ENCODE data around the gene SEC24C.
A peak's percentile ranks its signal among the peaks of the same experiment; 100 is the strongest.
"Not testable (repeated sequence)": the region's sequence is repeated elsewhere in the genome, so short reads cannot be mapped to it uniquely, and the experiment has no call there.

Gene SEC24C

DNA sequence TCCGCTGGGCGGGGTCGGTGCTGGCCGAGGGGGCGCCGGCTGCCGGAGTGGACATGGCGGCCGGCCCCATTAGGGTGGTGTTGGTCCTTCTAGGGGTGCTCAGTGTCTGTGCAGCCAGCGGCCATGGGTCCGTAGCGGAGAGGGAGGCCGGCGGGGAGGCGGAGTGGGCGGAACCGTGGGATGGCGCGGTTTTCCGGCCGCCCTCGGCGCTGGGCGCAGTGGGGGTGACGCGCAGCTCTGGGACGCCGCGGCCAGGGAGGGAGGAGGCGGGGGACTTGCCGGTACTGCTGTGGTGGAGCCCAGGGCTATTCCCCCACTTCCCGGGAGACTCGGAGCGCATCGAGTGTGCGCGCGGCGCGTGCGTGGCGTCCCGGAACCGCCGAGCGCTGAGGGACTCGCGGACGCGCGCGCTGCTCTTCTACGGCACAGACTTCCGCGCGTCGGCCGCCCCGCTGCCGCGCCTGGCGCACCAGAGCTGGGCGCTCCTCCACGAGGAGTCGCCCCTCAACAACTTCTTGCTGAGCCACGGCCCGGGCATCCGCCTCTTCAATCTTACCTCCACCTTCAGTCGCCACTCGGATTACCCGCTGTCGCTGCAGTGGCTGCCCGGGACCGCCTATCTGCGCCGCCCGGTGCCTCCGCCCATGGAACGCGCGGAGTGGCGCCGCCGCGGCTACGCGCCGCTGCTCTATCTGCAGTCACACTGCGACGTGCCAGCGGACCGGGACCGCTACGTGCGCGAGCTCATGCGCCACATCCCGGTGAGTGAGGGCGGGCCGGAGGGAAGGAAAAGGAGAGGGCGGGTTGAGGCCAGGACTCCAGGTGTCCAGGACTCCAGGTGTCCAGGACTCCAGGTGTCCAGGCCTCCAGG is 28.3 kb downstream of the SEC24C start:
- DNase-seq = peak; percentile 86

DNA sequence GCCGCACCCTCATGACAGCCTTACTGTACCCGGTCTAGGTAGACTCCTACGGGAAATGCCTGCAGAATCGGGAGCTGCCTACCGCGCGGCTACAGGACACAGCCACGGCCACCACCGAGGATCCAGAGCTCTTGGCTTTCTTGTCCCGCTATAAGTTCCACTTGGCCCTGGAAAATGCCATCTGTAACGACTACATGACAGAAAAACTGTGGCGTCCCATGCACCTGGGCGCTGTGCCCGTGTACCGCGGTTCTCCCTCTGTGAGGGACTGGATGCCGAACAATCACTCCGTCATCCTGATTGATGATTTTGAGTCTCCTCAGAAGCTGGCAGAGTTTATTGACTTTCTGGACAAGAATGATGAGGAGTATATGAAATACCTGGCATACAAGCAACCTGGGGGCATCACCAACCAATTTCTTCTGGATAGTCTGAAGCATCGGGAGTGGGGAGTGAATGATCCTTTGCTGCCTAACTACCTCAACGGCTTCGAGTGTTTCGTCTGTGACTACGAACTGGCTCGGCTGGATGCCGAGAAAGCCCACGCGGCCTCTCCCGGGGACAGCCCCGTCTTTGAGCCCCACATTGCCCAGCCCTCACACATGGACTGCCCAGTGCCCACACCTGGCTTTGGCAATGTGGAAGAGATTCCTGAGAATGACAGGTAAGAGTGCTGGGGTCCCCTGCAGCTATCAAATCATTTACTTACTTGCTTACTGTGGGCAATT is 29.1 kb downstream of the SEC24C start:
- peak; percentile 31 for DNase-seq

DNA sequence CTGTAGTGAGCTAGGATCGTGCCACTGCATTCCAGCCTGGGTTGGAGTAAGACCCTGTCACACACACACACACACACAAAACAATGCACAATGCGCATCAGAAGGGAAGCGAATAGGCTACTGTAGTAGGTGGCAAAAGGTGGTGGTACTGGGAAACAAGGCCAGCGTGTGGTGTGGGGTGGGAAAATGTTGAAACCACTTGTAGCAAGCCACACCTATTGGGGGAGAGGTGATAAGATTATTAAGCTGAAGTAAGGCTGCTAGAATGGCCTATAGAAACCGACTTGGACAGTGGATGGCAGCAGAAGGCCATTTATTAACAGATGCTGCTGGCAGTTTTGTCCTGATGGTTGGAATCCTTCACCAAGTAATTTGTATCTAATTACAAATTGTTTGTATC is 30.5 kb downstream of the SEC24C start:
- DNase-seq = no peak

DNA sequence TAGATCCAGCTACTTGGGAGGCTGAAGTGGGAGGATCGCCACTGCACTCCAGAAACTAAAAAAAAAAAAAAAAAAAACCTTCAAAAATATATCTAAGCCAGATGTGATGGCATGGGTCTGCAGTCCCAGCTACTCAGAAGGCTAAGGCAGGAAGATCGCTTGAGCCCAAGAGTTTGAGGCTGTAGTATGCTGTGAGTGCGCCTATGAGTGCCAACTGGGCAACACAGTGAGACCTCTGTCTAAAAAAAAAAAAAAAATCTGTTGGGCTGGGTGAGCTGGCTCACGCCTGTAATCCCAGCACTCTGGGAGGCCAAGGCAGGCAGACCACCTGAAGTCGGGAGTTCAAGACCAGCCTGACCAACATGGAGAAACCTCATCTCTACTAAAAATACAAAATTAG is 34.8 kb downstream of the SEC24C start:
- no peak for DNase-seq

DNA sequence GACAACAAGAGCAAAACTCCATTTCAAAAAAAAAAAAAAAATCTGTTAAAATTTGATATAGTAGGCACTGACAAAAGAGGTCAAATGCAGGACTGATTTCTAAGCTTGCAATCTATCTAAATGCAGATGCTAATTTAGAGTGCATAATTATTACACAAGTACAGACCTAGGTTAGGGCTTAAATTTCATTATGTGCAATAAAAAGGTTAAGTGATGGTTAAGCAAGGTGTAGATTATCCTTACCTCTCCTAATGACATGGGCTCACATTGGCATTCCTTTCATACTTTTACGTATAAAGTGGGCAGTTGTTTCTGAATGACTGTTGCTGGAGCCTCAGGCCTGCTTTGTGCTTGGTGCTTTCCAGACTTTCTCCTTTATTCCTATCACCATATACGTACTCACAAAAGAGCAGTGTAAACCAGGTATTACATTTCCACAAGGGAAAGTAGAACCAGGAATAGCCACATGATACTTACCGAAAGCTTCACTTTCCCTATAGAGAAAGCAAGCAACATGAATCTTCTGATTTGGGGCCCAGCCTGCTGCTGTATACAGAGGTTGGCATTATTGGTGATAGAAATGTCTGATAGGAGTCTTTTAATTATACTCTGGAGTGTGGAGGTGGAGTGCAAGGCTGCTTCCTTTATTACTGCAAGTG is 35.5 kb downstream of the SEC24C start:
- no peak for DNase-seq

DNA sequence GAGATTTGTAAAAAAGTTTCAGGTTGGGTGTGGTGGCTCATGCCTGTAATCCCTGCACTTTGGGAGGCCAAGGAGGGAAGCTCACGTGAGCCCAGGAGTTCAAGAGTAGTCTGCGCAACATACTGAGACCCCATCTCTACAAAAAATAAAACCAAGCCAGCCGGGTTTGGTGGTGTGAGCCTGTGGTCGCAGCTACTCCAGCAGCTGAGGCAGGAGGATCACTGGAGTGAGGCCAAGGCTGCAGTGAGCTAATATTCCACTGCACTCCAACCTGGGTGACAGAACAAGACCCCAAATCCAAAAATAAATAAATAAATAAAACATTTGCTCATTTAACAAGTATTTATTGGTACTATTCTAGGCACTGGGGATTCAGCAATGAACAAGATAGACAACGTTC is 36.1 kb downstream of the SEC24C start:
- no peak for DNase-seq

DNA sequence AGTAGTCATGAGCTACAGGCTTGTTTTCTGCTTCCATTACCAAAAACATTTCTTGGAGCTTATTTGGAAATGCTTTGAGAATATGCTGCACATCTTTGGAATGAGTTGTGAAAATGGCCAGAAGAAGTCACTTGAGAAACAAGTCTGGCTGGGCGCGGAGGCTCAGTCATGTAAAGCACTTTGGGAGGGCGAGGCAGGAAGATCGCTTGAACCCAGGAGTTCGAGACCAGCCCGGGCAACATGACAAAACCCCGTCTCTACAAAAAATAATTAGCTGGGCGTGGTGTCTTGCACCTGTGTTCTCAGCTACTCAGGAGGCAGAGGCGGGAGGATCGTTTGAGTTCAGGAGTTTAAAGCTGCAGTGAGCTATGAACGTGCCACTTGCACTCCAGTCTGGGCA is 36.8 kb downstream of the SEC24C start:
- DNase-seq = no peak

DNA sequence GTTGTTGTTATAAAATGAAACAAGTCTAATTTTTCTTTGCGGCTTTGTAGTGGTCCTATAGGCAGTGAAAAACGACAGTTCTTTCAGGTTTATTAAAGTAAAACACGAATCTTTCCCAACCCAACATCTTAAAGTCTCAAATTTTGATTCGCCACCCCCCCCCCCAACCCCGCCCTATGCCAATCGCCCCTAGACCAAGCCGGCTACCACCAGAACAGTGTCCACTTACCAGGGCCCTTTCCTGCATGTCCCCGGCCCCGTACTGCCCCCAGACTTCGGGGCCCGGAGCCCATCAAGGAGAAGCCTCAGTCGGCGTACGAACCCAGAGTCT is 37.3 kb downstream of the SEC24C start:
- no peak for DNase-seq

DNA sequence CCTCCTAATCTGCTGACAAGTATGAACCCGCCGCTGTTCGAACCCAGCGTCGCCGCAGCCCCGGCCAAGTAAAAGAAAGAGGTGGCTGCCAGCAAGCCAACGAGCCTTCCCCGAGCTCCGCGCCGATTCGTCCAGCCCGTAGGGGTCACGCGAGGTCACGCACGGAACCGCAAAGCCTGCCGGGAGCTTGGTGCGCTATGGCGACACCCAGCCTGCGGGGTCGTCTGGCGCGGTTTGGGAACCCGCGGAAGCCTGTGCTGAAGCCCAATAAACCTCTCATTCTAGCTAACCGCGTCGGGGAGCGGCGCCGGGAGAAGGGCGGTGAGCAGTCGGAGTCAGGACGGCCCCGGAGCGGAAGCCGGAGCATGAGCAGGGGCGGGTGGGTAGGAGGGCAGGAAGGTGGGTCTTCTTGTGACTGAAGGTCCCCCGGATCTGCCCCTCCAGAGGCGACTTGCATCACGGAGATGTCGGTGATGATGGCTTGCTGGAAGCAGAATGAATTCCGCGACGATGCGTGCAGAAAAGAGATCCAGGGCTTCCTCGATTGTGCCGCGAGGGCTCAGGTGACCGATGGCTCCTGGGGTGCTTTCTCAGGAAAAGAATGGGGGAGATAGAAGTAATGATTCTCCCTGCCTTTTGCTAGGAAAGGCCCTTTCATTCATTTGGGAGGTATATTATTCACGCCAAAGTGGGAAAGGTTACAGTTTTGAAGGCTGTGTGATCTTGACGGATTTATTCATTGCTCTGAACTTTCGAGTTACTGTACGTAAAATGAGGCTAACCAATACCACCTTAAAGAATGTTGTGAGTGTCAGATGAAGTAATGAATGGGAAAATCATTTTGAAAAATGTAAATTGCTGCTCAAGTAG is 37.9 kb downstream of the SEC24C start, which contains the start of gene CHCHD1:
Gene CHCHD1 (plus strand): TSS at position 170 of the 870 bp plus-strand sequence. CDS start 28 bp downstream, at position 198.
- peak; percentile 89 for DNase-seq

DNA sequence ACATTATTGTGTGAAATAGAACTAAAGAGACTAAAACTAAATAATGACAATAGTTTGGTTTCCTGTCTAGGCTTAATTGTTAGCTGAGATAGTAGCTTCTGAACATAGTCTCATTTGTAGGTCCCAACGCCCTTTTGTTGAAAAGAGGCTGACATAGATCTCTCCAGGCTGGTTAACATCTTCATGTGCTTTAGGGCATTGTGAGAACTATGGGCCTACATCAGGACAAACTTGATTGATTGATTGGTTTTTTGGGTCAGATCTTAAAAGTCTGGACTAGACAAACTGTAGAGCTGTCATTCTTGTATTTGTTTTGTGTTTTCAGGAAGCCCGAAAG is 38.5 kb downstream of the SEC24C start:
- no peak for DNase-seq

DNA sequence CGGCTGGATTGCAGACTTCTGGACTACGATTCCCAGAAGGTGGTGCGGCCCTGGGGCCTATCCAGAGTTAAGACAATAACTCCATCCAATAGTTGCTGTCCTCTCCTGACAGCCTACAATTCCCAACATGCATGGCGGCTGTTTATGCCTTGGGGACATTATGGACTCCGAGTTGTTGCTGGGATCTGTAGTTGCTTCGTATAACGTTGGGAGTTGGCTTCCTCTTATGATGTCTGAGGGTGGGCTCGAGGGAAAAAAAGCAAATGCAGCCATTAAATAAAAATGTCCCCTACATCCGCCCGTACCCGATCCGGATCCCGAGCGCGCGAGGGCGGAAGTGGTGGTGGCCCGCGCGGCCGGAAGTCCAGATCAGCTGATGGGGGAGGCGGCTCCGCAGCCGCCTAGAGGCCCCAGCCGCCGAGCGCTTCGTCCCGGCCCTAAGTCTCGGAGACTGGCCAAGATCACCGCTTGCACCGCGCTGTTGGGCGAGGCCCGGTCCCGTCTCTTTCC is 41.1 kb downstream of the SEC24C start, which contains the start of gene ZSWIM8:
Gene ZSWIM8 (plus strand): TSS at position 396 of the 510 bp plus-strand sequence. CDS start 273 bp downstream, outside the sequence.
- DNase-seq = peak; percentile 83

DNA sequence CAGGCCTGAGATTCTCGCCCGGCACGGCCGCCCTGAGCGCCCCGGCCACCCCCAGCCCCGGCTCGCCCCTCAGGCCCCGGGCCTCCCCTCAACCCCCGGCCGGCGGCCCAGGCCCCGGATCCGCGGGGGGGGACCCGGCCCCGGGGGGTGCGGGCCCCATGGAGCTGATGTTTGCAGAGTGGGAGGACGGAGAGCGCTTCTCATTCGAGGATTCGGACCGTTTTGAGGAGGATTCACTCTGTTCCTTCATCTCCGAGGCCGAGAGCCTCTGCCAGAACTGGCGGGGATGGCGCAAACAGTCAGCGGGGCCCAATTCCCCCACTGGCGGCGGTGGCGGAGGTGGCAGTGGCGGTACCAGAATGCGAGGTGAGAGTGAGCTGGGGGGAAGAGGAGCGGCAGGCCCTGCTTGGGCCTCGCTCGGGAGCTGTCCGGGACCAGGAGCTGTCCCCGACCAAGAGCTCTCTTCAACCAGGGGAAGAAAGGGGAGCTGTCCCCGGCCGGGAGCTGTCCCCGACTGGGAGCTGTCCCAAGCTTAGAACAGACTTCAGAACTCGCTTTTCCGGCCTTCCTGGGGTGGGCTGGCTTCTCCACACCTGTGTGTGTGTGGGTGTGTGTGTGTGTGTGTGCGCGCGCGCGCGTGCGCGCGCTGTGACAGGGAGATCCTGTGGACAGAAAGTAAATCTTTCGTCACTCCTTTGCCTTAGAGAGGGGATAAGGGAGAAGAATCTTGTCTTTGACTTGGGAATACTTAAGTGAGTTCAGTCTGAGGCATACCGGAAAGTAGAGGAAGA is 41.7 kb downstream of the SEC24C start:
- peak; percentile 49 for DNase-seq

DNA sequence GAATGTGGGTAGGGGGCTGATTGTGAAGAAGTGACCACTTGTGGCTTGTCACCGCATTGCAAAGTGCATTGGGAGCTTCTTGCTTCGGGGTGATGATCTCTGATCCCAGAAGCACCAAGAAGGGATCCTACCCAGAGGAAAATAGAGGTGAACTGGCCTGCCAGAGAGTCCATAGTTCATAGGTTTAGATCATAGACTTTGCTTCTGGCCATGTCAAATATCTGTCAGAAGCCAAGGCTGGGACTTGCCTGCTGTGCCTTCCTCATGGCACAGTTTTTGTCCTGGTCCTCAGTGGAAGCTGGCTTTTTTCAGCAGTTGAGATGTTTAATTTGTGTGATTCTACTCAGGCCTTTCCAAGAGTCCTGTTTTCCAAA is 42.3 kb downstream of the SEC24C start:
- DNase-seq = no peak

DNA sequence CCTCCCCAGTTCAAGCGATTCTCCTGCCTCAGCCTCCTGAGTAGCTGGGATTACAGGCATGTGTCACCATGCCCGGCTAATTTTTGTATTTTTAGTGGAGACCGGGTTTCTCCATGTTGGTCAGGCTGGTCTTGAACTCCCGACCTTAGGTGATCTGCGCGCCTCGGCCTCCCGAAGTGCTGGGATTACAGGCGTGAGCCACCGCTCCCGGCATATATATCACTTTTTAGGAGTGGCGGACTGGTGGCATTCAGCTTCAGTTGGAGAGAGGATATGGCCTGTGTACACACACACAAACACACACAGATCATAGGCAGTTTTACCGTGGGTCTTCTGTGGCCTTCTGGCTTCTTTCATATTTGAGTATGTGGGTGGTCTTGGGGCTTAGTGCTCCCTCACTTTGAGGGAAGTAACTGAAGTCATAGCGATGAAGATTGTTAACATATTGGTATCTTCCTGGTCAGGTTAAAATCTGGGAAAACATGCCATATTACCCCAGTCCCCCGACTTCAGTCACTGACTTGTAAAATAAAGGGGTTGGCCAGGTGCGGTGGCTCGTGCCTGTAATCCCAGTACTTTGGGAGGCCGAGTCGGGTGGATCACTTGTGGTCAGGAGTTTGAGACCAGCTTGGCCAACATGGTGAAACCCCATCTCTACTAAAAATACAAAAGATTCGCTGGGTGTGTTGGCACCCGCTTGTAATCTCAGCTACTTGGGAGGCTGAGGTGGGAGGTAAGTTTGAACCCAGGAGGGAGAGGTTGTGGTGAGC is 43.0 kb downstream of the SEC24C start:
- not testable (repeated sequence) for DNase-seq

DNA sequence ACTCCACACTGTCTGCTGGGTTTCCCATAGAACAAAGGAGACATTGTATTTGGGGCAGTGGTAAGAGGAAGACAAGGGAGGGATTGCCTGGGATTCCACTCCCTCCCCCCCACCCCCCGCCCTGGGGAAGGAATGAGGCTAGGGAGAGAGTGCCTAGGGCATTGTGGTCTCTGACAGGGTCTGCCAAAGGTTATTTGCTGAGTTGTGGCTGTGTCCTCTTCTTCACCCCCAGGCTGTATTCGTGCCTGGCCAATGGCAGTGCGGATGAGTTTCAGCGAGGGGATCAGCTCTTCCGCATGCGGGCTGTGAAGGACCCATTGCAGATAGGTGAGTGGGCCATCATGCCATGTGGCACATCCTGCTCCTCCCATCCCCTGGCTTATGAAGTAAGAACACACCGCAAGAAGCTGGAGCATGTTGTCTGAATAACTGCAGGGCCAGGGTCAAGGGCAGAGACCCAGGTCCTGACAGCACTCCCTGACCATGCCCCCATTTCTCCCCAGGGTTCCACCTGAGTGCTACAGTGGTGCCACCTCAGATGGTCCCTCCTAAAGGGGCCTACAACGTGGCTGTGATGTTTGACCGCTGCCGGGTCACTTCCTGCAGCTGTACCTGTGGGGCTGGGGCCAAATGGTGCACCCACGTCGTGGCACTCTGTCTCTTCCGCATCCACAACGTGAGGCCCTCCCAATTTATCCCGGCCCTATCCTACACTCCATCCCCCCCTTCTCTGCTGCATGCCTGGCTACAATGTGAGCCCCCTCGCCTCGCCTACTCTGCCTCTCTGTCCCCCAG is 44.9 kb downstream of the SEC24C start:
- no peak for DNase-seq

DNA sequence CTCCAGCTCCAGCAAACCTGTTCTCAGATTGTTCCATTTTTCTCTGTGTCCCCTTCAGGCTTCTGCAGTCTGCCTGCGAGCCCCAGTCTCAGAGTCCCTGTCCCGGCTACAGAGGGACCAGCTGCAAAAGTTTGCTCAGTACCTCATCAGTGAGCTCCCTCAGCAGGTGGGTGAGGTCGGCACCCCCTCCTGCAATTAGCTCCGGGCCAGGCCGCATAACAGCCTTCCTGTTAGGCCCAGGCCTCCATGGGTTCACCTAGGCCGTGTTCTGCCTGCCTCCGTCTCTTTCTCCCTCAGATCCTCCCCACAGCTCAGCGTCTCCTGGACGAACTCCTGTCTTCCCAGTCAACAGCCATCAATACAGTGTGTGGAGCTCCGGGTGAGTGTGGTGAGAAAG is 45.5 kb downstream of the SEC24C start:
- no peak for DNase-seq

DNA sequence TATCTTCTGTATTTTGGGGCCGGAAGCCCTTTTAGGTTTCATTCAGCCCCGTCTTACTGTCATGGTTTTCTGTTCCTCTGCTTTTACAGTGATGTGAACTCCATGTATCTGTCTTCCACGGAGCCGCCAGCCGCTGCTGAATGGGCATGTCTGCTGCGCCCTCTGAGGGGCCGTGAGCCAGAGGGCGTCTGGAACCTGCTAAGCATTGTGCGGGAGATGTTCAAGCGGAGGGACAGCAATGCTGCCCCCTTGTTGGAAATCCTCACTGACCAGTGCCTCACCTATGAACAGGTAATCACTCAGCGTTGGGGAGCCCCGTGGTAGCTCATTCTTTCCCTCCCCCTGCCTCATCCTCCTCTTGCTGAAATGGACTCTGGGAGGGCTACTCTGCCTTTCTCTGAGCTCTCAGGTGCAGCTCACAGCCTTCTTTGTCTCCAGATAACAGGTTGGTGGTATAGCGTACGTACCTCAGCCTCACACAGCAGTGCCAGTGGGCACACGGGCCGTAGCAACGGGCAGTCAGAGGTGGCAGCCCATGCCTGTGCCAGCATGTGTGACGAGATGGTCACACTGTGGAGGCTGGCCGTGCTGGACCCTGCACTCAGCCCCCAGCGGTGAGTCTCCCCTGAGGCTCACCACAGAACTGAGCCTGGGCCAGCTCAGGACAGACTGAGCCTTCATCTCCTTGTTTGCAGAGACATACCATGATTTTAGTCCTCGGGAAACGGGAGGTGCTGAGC is 46.9 kb downstream of the SEC24C start:
- no peak for DNase-seq

DNA sequence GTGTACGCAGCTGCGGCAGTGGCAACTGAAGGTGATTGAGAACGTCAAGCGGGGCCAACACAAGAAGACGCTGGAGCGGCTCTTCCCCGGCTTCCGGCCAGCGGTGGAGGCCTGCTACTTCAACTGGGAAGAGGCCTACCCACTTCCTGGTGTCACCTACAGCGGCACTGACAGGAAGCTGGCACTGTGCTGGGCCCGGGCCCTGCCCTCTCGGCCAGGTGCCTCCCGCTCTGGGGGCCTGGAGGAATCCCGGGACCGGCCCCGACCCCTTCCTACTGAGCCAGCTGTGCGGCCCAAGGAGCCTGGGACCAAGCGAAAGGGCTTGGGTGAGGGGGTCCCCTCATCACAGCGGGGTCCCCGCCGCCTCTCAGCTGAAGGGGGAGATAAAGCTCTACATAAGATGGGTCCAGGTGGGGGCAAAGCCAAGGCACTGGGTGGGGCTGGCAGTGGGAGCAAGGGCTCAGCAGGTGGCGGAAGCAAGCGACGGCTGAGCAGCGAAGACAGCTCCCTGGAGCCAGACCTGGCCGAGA is 47.8 kb downstream of the SEC24C start:
- no peak for DNase-seq

DNA sequence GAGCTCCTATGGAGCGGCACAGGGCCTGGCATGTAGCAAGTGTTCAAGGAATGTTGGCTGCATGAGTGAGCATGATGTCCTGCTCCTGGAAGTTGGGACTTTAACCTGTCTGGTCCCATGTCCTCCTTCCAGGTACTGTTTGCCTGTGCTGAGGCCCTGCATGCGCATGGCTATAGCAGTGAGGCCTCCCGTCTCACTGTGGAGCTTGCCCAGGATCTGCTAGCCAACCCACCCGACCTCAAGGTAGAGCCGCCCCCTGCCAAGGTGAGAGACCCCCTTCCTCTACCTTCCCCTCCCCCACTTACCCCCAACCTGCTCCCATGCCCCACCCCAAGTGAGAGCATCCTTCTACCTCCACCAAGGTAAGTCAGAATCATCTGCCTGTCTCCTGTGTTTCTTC is 49.3 kb downstream of the SEC24C start:
- DNase-seq = no peak

Data from CD4-positive, alpha-beta T cell treated with Interleukin-6 for 4 hours (primary cell).